ENCODE results near the gene SKIDA1.

The SKIDA1 gene

GRCh38 chr10:21529032-21529910 is 3.8 kb upstream of the SKIDA1 start:
- H3K4me3 ChIP-seq (ENCODE audit: low read depth, low read length): no peak overlapping the region

GRCh38 chr10:21528236-21529031 is 3.0 kb upstream of the SKIDA1 start:
- H3K4me3 ChIP-seq (ENCODE audit: low read depth, low read length): peak overlapping the region; percentile 55

GRCh38 chr10:21527598-21528235 is 2.2 kb upstream of the SKIDA1 start:
- peak overlapping the region; percentile 55 for H3K4me3 ChIP-seq (ENCODE audit: low read depth, low read length)

- H3K4me3 ChIP-seq (ENCODE audit: low read depth, low read length): peak overlapping the region; percentile 60
Observed at GRCh38 chr10:21526860-21527597, 1.5 kb upstream of the SKIDA1 start.

- H3K4me3 ChIP-seq (ENCODE audit: low read depth, low read length): peak overlapping the region; percentile 60
Observed at GRCh38 chr10:21526188-21526859, 842 bp upstream of the SKIDA1 start.

- peak overlapping the region; percentile 65 for H3K4me3 ChIP-seq (ENCODE audit: low read depth, low read length)
Observed at GRCh38 chr10:21524526-21525366, 736 bp downstream of the SKIDA1 start.

GRCh38 chr10:21524131-21524525 is 1.4 kb downstream of the SKIDA1 start:
- peak overlapping the region; percentile 8 for H3K4me3 ChIP-seq (ENCODE audit: low read depth, low read length)

- no peak overlapping the region for H3K4me3 ChIP-seq (ENCODE audit: low read depth, low read length)
Observed at GRCh38 chr10:21523557-21524008, 1.9 kb downstream of the SKIDA1 start.

GRCh38 chr10:21522631-21523406 is 2.7 kb downstream of the SKIDA1 start:
- H3K4me3 ChIP-seq (ENCODE audit: low read depth, low read length): no peak overlapping the region

GRCh38 chr10:21521751-21522533 is 3.5 kb downstream of the SKIDA1 start:
- no peak overlapping the region for H3K4me3 ChIP-seq (ENCODE audit: low read depth, low read length)

- no peak overlapping the region for H3K4me3 ChIP-seq (ENCODE audit: low read depth, low read length)
Observed at GRCh38 chr10:21520949-21521348, 4.5 kb downstream of the SKIDA1 start.

GRCh38 chr10:21520509-21520908 is 5.0 kb downstream of the SKIDA1 start:
- no peak overlapping the region for H3K4me3 ChIP-seq (ENCODE audit: low read depth, low read length)

- H3K4me3 ChIP-seq (ENCODE audit: low read depth, low read length): no peak overlapping the region
Observed at GRCh38 chr10:21519941-21520436, 5.5 kb downstream of the SKIDA1 start.

- peak overlapping the region; percentile 61 for H3K4me3 ChIP-seq (ENCODE audit: low read depth, low read length)
Observed at GRCh38 chr10:21519397-21519933, 6.0 kb downstream of the SKIDA1 start.

GRCh38 chr10:21518641-21519396 is 6.7 kb downstream of the SKIDA1 start:
- H3K4me3 ChIP-seq (ENCODE audit: low read depth, low read length): peak overlapping the region; percentile 61

- H3K4me3 ChIP-seq (ENCODE audit: low read depth, low read length): peak overlapping the region; percentile 61
Observed at GRCh38 chr10:21518149-21518640, 7.3 kb downstream of the SKIDA1 start.
